ENCODE results near the gene TIMP3.

DNA sequence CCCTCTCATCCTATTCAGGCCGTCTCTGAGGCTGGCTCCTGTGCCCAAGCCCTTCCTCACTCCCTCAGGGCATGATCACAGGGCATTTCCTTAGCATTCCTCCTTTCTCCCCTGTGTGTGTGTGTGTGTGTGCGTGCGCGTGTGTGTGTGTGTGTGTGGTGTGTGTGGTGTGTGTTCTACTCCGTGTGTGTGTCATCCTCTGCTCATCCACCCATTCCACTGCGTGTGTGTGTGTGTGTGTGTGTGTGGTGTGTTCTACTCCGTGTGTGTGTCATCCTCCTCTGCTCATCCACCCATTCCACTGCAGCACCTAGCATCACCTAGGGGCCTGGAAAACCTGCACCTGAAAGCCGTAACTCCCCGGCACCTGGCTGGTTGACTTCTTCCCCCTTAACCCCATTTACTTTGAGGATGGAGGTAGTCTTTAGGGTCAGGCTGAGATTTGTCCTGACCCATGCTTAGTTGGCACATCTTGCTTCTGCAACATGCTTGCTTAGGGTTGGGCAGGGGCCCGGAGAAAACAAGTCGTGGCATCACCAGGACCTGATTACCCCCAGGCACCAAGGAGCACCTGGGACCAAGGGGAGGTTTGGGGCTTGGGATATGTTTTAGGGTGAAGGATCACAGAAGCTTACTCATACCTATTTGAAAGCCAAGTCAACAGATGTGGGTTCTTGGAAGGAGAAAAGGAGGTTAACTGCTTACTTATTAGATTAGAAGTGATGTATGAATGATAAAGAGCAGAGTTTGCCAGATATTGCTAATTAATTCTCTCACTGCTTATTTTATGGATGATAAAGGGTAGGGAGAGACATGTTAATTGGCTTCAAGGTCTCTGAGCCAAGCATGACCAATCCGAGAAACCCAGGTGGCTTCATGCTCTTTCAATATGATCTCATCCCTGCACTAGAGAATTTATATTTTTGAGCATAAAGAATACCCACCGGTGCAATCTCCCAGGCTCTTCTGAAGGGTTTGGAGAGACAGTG, 18.9 kb downstream of the TIMP3 start:
- TF ChIP-seq POLR2A (IDR thresholded peaks at IDR 0.05), result no peak
- TF ChIP-seq, protein P1, sequence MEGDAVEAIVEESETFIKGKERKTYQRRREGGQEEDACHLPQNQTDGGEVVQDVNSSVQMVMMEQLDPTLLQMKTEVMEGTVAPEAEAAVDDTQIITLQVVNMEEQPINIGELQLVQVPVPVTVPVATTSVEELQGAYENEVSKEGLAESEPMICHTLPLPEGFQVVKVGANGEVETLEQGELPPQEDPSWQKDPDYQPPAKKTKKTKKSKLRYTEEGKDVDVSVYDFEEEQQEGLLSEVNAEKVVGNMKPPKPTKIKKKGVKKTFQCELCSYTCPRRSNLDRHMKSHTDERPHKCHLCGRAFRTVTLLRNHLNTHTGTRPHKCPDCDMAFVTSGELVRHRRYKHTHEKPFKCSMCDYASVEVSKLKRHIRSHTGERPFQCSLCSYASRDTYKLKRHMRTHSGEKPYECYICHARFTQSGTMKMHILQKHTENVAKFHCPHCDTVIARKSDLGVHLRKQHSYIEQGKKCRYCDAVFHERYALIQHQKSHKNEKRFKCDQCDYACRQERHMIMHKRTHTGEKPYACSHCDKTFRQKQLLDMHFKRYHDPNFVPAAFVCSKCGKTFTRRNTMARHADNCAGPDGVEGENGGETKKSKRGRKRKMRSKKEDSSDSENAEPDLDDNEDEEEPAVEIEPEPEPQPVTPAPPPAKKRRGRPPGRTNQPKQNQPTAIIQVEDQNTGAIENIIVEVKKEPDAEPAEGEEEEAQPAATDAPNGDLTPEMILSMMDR (IDR thresholded peaks at IDR 0.05), result no peak
- no peak for TF ChIP-seq EP300 (IDR thresholded peaks at IDR 0.05)

Data from tibial nerve (tissue), 4 donors.